ENCODE data around the gene C11orf42.

Gene C11orf42, protein sequence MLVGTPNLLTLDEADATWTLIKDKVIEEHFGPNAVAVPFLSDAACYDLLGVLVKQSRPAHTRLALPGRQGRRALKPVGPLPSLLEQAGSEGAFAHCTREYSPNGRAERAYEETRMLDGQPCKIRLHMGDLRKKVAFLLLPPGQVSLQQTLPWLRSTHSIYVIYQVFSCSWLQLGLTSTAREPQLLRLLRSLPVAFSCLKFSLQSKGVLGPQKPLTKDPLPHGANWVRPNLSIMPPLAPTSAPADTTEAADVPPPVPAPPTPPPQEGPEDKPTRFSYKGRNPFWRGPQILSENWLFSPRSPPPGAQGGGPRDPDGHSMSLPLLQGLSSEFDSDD

DNA sequence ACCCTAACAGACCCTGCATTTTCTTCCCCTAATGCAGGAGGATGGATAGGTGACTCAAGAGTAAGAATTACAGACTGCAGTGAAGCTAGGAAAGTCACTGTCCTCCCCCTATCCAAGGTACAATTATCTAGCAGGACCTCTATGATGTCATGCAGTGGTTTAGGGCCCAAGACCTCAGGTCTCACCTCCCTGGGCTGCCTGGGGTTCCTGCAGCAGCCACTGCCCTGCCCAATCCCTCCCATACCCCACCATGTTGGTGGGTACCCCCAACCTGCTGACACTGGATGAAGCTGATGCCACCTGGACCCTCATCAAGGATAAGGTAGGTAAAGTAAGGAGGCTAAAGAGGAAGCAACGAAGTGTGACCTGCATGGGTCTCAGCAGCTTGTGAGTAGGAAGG lies at the start of gene C11orf42:
TSS of gene C11orf42 (plus strand) at position 192 of the 400 bp plus-strand sequence. CDS start at position 251, 59 bp downstream.
- DNase-seq, result no peak

DNA sequence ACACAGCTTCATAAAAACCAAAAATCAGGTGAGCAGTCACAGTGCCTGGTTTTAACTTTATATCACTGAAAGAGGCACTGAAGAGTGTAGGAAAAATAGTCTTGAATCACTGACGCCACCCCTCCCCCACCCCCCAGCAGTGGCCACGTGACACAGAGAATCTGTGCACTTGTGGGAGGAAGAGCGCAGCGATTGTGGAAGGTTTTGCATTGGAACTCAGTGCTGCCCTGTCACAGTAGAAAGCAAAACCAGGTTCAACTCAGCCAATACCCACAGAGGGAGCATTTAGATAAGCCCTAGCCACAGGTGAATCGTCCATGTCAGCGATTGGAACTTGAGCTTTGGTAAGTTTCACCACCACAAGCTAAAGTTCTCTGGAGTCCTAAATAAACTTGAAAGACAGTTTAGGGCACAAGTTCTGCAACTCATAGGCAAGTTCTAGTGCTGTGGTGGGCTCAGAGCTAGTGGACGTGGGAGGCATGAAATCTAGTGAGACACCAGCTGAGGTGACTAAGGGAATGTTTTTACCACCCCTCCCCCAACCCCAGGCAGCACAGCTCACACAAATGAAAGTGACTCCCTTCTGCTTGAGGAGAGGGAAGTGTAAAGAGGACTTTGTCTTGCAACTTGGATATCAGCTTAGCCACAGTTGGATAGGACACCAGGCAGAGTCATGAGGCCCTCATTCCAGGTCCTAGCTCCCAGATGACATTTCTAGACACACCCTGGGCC lies 48.6 kb upstream of the C11orf42 start:
- no peak for DNase-seq

DNA sequence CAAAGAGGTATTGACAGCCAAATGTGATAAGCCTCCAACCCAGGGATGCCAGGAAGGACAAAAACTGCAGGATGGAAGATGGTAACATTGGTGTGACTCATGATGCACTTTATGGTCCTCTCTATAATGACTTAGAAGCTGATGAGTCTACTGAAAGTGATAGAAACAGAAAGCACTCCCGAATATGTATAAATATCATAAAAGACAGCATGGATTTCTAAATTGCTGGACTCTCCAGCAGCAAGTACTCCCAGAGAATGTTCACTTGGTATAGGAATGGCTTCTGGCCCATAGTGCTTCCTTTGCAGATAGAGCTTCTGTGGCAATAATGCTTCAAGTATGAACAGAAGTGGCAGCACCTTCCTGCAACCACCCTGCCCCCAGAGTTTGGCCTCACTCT lies 35.1 kb upstream of the C11orf42 start, which contains the start of gene OR52B2:
TSS of gene OR52B2 (minus strand) at position 101 of the 400 bp plus-strand sequence. CDS start at position 101, 0 bp downstream.
- no peak for DNase-seq

DNA sequence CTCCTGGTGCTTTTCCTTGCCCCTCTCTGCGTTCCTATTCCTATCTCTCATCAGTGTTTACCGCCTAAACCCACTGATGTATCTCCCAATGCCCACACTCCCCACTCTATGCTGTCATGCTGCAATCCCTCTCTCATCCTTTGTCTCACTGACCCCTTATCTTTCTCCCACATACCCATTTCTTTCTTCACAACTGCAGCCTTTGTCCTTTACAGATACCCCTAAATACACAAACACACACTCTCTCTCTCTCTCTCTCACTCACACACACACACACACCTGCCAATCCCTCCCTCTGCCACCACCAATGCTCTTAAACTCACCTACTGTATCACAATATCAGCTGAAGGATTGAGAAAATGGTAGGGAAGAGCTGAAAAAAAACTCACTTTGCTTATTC lies 29.9 kb upstream of the C11orf42 start:
- DNase-seq, result no peak

DNA sequence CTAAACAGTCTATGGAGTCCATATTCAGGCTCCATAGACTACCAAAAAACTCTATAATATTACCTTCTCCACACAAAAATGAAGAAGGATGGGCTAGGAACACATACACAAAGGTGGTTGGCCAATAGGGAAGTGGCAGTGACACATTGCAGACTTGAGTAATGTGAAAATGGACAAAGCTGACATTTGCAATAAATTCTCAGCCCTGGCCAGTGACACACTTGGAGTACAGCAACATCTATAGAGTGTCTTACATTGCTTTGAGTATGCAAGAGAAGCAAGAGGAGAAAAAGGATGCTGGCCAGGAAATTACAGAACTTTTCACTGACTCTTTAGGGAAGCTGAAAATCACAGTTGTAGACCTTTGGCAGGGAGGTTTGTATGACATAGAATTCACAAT lies 13.6 kb upstream of the C11orf42 start:
- DNase-seq, result no peak

DNA sequence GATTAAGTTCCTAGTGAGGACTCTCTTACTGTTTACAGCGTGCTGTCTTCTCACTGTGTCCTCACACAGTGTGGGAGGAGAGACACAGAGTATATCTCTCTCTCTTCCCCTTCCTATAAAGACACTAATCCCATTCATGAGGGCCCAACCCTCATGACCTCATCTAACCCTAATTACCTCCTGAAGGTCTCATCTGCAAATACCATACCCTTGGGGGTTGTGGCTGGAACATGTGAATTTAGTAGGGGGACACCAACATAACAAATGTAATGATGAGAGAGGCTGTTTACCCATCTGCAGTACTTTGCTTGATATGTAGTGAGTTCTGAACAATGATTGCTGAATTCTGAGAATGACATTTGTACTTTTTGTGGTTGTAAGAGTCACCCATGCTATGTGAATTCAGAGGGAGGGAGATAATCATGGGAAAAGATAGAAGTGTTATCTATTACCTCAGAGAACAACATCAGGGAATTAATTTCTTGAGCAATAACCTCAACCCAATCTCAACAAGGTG lies 11.2 kb upstream of the C11orf42 start:
- no peak for DNase-seq

DNA sequence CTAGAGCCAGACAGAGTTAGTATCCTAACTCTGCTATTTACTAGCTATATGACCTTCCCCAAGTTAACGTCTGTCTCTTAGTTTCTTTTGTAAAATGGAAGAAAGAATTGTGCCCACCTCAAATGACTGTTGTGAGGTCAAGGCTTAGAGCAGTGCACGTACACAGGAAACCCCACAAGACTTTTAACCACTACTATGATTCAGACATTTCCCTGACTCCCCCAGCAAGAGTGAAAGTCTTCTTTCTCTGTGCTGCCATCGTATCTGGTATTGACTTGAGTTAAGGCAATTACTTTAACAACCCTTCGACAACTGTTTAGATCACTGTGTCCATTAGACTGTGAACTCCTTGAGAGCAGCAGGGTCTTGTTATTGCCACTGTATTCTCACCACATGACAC lies 9.0 kb upstream of the C11orf42 start:
- DNase-seq, result no peak

DNA sequence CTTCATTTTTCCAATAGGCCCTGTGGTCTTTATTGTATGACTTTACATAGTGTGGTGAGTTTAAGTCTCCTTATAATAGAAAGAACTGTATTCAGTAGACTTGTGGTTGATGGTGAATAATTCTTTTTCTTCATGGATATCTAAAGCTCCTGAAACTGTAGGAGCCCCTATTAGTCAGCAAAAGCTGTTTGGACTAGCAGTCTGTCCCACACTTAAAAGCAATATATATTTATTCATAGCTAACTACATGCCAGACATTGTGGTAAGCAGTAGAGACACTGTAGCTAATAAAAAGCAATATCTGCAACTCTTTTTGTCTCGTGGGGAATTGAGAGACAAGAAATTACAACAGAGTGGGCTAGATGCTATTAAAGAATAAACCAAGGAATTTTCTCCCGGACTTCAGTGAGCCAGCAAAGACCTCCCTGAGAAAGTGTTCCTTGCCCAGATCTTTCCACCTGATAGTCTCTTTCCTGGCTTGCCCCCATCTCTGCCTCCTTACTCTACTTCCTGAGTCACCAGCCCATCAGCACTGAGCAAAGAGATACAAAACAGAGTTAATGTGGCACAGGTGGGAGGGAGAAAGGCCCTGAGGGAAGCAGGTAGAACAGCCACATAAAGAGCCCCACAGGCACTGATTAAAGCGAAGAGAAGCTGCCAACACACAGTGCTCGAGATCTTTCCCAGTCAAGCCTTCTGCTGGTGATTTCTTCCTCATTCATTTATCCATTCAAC lies 7.7 kb upstream of the C11orf42 start:
- no peak for DNase-seq

DNA sequence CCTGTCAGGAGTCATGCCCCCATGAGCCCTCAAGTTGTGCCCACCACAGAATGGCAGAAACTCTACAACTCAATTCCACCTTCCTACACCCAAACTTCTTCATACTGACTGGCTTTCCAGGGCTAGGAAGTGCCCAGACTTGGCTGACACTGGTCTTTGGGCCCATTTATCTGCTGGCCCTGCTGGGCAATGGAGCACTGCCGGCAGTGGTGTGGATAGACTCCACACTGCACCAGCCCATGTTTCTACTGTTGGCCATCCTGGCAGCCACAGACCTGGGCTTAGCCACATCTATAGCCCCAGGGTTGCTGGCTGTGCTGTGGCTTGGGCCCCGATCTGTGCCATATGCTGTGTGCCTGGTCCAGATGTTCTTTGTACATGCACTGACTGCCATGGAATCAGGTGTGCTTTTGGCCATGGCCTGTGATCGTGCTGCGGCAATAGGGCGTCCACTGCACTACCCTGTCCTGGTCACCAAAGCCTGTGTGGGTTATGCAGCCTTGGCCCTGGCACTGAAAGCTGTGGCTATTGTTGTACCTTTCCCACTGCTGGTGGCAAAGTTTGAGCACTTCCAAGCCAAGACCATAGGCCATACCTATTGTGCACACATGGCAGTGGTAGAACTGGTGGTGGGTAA lies 6.1 kb upstream of the C11orf42 start, which contains the start of gene OR52W1:
TSS of gene OR52W1 (plus strand) at position 51 of the 637 bp plus-strand sequence. CDS start at position 51, 0 bp downstream.
- DNase-seq, result no peak

DNA sequence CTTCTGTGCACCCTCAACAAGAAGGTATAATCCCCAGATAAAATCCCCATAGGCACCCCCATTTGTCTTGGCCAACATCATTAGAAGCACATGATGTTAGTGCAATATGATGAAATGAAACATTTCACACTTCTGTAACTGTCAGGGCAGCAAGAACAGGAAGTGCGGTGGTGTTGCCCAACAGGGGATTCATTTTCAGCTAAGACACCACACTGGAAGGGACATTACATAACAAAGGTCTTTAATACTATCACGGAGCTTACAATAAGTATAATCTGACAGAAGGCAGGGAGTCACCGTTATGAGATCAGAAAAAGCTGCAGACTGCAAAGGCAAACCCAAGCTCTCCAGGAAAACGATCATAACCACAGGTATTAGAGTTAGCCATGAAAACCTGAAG lies 4.4 kb upstream of the C11orf42 start:
- DNase-seq, result no peak

DNA sequence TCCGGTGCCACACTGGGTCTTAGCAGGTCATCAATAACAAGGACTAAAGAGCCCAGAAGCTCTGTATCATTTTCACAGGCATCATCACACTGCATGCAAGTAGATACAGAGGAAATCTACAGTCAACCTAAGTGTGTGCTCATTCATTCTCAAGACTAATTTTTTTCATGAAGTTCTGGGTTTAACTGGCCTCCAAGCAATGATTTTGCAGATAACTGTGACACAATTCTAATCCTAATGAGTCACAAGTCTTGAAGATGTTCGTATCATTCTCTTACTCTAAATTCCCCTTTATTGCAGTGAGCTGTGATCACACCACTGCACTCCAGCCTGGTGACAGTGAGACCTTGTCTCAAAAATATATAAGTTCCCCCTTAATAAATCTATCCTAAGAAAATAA lies 3.9 kb upstream of the C11orf42 start:
- no peak for DNase-seq

DNA sequence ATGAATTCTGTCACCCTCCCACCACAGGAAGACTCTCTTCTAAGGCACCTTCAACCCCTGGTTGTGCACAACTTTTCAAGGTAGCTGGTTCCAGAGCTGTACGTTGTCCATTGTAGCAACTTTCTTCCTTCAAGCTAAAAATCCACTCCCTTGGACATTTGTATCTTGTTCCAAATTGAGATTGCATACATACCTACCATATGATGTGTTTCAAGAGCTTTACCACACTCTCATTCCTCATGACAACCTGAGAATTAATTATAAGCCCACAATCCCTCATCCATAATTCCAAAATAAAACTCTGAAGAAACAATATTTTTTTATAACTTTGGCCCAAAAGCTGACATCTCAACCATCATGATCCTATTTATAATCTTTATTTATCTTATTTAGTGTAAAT lies 3.3 kb upstream of the C11orf42 start:
- no peak for DNase-seq

DNA sequence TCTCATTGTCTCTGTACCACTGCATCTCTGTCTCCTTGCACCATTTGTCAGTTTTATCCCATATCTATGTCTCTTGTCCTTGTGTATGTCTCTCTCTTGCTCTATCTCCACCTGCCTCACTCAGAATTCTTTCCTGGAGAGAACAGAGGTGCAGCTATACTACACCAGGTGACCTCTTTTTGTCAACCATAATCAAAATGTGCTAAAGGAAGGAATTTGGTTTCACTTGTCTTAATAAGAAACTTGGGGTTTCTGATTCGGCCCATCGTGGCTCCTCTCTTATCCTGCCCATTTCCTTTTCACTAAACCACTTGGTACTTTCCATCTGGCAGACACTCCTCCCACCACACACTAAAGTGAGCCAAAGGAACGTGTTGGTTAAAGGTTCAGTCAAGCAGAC lies 2.0 kb upstream of the C11orf42 start:
- no peak for DNase-seq

DNA sequence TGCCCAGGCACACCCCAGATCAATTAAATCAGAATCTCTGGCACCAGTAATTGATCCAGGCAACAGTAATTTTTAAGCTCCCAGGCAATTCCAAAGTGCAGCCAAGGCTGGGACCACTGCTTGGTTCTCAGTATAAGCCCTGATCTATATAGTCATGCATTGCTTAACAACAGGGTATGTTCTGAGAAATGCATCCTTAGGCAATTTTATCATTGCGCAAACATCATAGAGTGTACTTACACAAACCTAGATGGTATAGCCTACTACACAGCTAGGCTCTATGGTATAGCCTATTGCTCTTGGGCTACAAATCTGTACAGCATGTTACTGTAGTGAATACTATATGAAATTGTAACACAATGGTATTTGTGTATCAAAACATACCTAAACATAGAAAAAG lies 651 bp upstream of the C11orf42 start:
- no peak for DNase-seq

DNA sequence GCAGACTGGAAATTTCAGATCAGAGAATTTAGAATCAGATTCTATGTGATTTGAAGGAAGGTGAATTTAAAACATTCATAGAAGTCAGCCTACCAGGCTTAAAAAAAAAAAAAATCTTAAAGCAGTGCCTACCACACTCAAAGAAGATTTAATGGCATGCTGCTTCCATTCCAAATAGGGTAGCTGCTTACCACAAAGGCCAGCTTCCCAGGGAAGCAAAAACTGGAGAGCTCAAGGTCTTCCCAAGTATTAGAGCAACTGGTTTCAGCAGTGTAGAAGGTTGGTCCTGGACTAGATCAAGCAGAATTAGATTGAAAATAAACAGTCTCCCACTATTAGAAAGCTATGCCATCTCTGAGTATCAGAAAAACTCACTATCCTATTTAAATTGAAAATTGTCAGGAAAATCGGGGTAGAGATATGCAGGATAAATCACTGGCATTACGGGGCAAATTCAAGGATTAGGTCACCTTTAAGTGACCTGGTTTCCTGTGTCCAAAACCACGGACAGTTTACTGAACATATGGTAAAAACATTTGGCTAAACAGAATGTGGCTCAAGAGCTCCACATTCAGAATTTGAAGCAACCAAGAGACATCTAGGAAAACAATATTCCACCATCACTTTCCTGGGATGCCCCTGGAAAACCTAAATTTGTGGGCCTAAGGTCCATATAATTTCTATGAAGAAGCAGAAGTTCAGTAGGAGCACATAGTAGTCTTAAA lies 1.3 kb downstream of the C11orf42 start:
- no peak for DNase-seq

DNA sequence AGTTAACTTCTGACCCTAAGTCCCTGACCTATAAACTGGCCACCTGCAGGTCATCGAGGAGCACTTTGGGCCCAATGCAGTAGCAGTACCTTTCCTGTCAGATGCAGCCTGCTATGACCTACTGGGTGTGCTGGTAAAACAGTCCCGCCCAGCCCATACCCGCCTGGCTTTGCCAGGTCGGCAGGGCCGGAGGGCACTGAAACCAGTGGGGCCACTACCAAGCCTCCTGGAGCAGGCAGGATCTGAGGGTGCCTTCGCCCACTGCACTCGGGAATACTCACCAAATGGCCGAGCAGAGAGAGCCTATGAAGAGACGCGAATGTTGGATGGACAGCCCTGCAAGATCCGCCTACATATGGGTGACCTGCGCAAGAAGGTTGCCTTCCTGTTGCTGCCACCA lies 4.4 kb downstream of the C11orf42 start:
- no peak for DNase-seq

DNA sequence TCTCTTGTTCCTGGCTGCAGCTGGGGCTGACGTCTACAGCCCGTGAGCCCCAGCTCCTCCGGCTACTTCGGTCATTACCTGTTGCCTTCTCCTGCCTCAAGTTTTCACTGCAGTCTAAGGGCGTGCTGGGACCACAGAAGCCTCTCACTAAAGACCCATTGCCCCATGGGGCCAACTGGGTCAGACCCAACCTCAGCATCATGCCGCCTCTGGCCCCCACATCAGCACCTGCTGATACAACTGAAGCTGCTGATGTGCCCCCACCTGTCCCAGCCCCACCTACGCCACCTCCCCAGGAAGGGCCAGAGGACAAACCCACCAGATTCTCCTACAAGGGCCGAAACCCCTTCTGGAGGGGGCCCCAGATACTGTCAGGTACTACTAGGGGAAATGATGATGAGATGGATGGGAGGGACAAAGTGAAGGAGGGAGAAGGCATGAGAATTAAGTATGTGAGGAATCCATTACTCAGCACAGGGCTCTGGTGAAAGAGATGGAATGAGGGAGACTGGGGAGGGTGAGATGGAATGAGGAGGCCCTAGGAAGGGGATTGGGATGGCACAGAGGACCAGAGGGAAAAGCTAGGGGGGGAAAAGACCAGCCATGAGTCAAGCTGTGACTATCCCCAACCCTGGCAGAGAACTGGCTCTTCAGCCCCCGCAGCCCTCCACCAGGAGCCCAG lies 5.1 kb downstream of the C11orf42 start:
- no peak for DNase-seq

DNA sequence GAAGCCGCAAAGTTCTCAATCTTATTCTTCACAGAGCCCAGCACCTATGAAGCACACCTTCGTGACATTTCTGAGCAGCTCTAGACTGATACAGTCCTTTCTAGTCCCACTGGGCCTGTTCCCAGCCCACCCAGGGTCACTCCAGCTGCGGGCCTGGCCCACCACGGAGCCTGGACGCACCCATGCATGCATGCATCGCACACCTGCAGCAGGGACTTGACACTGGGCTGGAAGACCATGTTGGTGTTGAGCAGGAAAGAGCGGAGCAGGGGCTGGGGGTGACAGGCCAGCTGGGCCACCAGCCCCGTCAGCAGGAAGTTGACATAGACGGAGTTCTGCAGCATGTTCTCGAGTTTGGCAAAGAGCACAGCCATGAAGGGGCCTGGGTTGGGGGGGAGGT lies 9.2 kb downstream of the C11orf42 start:
- DNase-seq, result no peak

DNA sequence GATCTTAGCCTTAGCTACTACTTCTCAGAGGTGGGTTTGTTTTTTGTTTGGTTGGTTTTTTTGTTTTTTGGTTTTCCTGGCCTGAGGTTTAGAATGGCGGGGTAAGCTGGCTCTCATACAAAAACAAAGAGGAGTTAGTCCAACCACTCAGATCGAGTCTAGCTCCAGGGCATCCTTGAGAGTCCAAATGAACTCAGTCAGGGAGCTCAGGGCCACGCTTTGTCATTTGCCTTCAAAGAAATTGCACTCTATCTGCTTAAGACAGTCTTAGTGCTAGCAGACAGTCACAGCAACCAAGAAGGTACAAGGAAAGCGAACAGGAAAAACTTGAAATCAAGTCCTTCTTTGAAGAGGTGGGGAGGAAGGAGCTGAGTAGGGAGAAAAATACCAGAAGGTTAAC lies 11.1 kb downstream of the C11orf42 start:
- DNase-seq, result no peak

DNA sequence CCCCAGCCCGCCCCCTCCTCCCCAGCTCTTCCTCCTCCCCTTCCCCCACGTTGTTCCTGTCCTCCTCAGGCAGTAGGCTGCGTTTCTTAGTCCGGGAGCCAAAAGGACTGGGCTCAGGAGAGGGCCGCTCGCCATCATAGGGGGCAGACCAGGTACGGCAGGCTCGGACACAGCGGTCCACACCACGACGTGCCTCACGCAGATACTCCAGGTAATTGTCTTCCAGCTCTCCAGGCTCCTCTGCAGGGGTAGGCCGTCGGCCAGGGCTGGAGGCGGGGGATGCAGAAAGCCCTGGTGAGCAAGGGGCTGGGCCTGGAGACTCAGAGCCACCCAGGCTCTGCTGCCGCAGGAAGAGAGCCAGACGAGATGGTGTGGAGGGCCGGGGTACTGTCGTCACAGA lies 12.4 kb downstream of the C11orf42 start:
- no peak for DNase-seq

DNA sequence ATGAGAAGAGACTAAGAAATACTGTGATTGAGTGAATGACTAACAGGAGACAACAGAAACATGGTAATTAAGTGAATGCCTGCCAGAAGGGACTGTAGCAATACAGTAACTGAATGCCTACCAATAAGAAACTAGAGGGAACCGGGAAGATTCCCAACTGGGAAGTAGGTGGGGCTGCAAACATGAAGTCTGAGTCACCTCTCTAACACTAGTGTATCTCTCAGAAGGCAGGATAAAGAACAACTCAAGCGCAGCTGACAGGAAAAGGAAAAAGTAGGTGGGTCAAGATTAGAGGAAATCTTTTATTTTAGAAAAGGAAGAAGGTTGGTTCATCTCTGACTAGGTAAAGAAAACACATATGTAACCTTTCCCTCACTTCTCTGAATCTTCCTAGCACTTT lies 14.0 kb downstream of the C11orf42 start:
- DNase-seq, result no peak

DNA sequence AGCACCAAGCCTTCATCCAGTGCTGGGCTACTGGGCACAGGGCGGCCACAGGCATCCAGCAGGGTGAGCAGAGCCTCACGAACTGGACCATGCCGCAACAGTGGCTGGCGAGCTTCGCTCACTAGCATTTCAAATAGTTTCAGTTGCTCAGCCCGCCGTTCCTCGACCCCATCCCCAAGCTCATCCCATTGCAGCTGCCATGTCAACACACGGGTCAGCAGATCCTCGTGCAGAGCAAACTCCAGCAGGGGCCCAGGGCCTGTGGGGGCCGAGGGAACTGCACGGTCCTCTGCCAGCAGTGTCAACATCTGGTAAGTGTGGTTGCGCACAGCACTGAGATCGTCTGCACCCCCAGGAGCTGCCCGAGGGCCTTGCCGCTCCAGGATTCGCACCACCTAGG lies 18.5 kb downstream of the C11orf42 start:
- no peak for DNase-seq

All from 8988T (cell line).